K562 (cell line): Measurements from ENCODE around the gene MYO16. TPM values are rescaled to one million over a fixed set of nuclear protein-coding genes. Genes with fewer than 3 reads are reported as not detected.

Experiments used
- CAMTA2 ChIP-seq: fragments of 250-450 bp; sonication (Bioruptor Pico); conservative IDR thresholded peaks from 2 replicates; pipeline ENCODE4 v1.5.1; 2022
- JUNB ChIP-seq: fragments of 450-650 bp; formaldehyde crosslinking; conservative IDR thresholded peaks from 2 replicates; pipeline ENCODE4 v1.4.0; 2020; ENCODE audit warnings: mild to moderate bottlenecking
- MAFG ChIP-seq: fragments of 450-650 bp; conservative IDR thresholded peaks from 2 replicates; pipeline ENCODE4 v1.6.1; 2016; ENCODE audit warnings: missing genetic modification characterization, missing compliant biosample characterization
- SMAD2 ChIP-seq: fragments of 150-350 bp; IDR thresholded peaks from 2 replicates; pipeline ENCODE4 v1.6.1; 2014; ENCODE audit warnings: low read depth, mild to moderate bottlenecking, low read length
- ZNF79 ChIP-seq: fragments of 250-450 bp; sonication (Bioruptor Pico); IDR thresholded peaks from 2 replicates; pipeline ENCODE4 v1.4.0; 2020; ENCODE audit warnings: low read depth, mild to moderate bottlenecking, moderate library complexity
- polyA plus RNA-seq, 8 experiments: library from polyadenylated mRNA; depleted of rRNA in 4 of 8; stranded (reverse) in 5 of 8; unstranded in 3 of 8; fragments of >200 nt; fragmentation: Nextera tagmentation in 2 of 8; fragmentation: Illumina TruSeq in 1 of 8; extraction: Ambion mirVana in 2 of 8; extraction: Trizol in 1 of 8; gene quantifications; 2 replicates each; pipeline versions ENCODE4 v1.2.1 to v1.2.3, GENCODE V29; 2011 to 2014; ENCODE audit warnings: inconsistent platforms in 1 of 8, missing spikeins in 1 of 8
- total RNA-seq, 7 experiments: library from RNA; depleted of rRNA in 6 of 7; stranded (reverse); fragments of >200 nt in 6 of 7; fragmentation: Illumina TruSeq in 2 of 7; extraction: Trizol in 2 of 7; gene quantifications; 2 replicates each; pipeline versions ENCODE4 v1.2.1 to v1.2.3, GENCODE V29; 2011 to 2021; ENCODE audit warnings: low replicate concordance in 1 of 7
- TF ChIP-seq, protein P1 (sequence below): fragments of 250-450 bp; sonication (Bioruptor Pico); IDR thresholded peaks from 2 replicates; pipeline ENCODE4 v1.4.0; 2020
- TF ChIP-seq, protein P2 (sequence below), 2 experiments: fragments of 450-650 bp; formaldehyde crosslinking in 1 of 2; IDR thresholded peaks; 2 replicates each; pipeline versions ENCODE4 v1.4.0 to v1.6.1; 2014 to 2020; ENCODE audit warnings: mild to moderate bottlenecking in 2 of 2, borderline replicate concordance in 1 of 2, low read depth in 1 of 2
- TF ChIP-seq, protein P3 (sequence below): sonication (generic); formaldehyde crosslinking; IDR thresholded peaks from 2 replicates; pipeline ENCODE4 v1.8.1; 2023; ENCODE audit warnings: mild to moderate bottlenecking, missing genetic modification reagents
- TF ChIP-seq, protein P4 (sequence below): sonication (generic); formaldehyde crosslinking; IDR thresholded peaks from 2 replicates; pipeline ENCODE4 v1.8.0; 2022; ENCODE audit warnings: mild to moderate bottlenecking, missing genetic modification reagents

MYO16 gene
- total and polyA plus RNA-seq, 9 of the 15 experiments (the other 6 are each of a cell fraction or from before 2014, with no cell fraction given): 4.3 to 45.7 (median 12.1) TPM

DNA sequence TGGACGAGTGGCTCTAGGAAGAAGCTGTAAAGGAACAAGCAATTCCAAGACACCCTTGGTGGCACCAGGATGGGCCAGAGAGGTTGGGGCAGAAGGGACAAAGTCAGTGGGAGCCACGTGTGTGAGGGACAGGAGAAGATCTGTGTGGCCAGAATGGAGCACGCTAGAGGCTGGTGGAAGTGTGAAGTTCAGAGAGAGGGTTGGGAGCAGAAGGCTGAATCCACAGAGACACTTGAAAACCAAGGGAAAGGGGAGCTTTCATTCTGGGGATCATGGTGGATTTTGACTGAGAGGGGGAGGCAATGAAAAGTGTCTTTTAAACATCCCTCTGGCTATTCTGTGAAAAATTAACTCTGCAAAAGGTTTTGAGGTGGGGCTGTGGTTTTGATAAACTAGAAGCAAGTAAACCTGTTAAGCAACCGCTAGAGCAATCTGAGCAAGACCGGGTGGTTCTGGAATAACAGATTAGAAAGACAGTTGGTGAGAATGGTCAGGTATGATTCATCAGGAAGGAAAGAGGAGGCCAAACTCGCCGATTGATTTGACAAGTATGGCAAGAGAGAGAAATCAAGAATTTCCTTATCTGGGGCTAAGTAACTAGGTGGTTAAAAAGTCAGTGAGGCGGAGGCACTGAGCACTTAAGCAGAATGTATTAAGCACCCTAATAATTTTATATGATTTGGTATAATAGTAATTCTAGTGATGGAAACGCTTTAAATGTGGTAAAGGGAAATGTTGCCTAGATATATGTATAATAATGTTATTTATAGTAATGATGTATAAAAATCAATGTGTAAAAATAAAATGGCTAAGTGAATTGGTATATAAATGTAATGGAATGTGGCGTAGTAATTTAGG is 140.0 kb downstream of the MYO16 start (continued):
- TF ChIP-seq, protein P1, sequence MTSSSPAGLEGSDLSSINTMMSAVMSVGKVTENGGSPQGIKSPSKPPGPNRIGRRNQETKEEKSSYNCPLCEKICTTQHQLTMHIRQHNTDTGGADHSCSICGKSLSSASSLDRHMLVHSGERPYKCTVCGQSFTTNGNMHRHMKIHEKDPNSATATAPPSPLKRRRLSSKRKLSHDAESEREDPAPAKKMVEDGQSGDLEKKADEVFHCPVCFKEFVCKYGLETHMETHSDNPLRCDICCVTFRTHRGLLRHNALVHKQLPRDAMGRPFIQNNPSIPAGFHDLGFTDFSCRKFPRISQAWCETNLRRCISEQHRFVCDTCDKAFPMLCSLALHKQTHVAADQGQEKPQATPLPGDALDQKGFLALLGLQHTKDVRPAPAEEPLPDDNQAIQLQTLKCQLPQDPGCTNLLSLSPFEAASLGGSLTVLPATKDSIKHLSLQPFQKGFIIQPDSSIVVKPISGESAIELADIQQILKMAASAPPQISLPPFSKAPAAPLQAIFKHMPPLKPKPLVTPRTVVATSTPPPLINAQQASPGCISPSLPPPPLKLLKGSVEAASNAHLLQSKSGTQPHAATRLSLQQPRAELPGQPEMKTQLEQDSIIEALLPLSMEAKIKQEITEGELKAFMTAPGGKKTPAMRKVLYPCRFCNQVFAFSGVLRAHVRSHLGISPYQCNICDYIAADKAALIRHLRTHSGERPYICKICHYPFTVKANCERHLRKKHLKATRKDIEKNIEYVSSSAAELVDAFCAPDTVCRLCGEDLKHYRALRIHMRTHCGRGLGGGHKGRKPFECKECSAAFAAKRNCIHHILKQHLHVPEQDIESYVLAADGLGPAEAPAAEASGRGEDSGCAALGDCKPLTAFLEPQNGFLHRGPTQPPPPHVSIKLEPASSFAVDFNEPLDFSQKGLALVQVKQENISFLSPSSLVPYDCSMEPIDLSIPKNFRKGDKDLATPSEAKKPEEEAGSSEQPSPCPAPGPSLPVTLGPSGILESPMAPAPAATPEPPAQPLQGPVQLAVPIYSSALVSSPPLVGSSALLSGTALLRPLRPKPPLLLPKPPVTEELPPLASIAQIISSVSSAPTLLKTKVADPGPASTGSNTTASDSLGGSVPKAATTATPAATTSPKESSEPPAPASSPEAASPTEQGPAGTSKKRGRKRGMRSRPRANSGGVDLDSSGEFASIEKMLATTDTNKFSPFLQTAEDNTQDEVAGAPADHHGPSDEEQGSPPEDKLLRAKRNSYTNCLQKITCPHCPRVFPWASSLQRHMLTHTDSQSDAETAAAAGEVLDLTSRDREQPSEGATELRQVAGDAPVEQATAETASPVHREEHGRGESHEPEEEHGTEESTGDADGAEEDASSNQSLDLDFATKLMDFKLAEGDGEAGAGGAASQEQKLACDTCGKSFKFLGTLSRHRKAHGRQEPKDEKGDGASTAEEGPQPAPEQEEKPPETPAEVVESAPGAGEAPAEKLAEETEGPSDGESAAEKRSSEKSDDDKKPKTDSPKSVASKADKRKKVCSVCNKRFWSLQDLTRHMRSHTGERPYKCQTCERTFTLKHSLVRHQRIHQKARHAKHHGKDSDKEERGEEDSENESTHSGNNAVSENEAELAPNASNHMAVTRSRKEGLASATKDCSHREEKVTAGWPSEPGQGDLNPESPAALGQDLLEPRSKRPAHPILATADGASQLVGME (CRISPR knock-in tag): no peak
- TF ChIP-seq SMAD2 (no peak), MAFG (tag) (0 out of 2 replicates have a peak, but pooled peaks have one; percentile 15), JUNB (no peak), ZNF79 (CRISPR knock-in tag) (no peak), CAMTA2 (CRISPR knock-in tag) (no peak)
- TF ChIP-seq, protein P2, sequence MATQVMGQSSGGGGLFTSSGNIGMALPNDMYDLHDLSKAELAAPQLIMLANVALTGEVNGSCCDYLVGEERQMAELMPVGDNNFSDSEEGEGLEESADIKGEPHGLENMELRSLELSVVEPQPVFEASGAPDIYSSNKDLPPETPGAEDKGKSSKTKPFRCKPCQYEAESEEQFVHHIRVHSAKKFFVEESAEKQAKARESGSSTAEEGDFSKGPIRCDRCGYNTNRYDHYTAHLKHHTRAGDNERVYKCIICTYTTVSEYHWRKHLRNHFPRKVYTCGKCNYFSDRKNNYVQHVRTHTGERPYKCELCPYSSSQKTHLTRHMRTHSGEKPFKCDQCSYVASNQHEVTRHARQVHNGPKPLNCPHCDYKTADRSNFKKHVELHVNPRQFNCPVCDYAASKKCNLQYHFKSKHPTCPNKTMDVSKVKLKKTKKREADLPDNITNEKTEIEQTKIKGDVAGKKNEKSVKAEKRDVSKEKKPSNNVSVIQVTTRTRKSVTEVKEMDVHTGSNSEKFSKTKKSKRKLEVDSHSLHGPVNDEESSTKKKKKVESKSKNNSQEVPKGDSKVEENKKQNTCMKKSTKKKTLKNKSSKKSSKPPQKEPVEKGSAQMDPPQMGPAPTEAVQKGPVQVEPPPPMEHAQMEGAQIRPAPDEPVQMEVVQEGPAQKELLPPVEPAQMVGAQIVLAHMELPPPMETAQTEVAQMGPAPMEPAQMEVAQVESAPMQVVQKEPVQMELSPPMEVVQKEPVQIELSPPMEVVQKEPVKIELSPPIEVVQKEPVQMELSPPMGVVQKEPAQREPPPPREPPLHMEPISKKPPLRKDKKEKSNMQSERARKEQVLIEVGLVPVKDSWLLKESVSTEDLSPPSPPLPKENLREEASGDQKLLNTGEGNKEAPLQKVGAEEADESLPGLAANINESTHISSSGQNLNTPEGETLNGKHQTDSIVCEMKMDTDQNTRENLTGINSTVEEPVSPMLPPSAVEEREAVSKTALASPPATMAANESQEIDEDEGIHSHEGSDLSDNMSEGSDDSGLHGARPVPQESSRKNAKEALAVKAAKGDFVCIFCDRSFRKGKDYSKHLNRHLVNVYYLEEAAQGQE (IDR thresholded peaks at IDR 0.05; ENCODE audit: borderline replicate concordance): peak; percentile 85
- TF ChIP-seq, protein P2 (CRISPR knock-in tag; IDR thresholded peaks at IDR 0.05; ENCODE audit: low read depth): no peak
- TF ChIP-seq, protein P3, sequence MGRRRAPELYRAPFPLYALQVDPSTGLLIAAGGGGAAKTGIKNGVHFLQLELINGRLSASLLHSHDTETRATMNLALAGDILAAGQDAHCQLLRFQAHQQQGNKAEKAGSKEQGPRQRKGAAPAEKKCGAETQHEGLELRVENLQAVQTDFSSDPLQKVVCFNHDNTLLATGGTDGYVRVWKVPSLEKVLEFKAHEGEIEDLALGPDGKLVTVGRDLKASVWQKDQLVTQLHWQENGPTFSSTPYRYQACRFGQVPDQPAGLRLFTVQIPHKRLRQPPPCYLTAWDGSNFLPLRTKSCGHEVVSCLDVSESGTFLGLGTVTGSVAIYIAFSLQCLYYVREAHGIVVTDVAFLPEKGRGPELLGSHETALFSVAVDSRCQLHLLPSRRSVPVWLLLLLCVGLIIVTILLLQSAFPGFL: no peak
- TF ChIP-seq, protein P4, sequence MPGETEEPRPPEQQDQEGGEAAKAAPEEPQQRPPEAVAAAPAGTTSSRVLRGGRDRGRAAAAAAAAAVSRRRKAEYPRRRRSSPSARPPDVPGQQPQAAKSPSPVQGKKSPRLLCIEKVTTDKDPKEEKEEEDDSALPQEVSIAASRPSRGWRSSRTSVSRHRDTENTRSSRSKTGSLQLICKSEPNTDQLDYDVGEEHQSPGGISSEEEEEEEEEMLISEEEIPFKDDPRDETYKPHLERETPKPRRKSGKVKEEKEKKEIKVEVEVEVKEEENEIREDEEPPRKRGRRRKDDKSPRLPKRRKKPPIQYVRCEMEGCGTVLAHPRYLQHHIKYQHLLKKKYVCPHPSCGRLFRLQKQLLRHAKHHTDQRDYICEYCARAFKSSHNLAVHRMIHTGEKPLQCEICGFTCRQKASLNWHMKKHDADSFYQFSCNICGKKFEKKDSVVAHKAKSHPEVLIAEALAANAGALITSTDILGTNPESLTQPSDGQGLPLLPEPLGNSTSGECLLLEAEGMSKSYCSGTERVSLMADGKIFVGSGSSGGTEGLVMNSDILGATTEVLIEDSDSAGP (CRISPR knock-in tag): no peak
